Neutrophil (primary cell): ENCODE data around the gene TMBIM1.

Experiments
- H3K27ac ChIP-seq: fragments of 200-600 bp; sonication (generic); 2 replicates; pipeline ENCODE4 v1.5.1; 2016; ENCODE audit warnings: mild to moderate bottlenecking, moderate library complexity
- H3K27me3 ChIP-seq: fragments of 200-600 bp; sonication (generic); 2 replicates; pipeline ENCODE4 v1.6.0; 2016; ENCODE audit warnings: mild to moderate bottlenecking
- H3K36me3 ChIP-seq: fragments of 200-600 bp; sonication (generic); 2 replicates; pipeline ENCODE4 v1.5.1; 2017
- H3K4me1 ChIP-seq, 2 experiments: fragments of 200-600 bp in 1 of 2; sonication (generic) in 1 of 2; 1 replicate in 1 of 2; 2 replicates in 1 of 2; pipeline versions ENCODE4 v1.5.1 to v1.6.1; 2013 to 2016; ENCODE audit warnings: low read depth in 1 of 2, low read length in 1 of 2, mild to moderate bottlenecking in 1 of 2, moderate library complexity in 1 of 2; ENCODE audit not compliant: control insufficient read depth in 1 of 2, insufficient read depth in 1 of 2
- H3K4me3 ChIP-seq, 2 experiments: fragments of 200-600 bp in 1 of 2; sonication (generic) in 1 of 2; 1 replicate in 1 of 2; 2 replicates in 1 of 2; pipeline ENCODE4 v1.5.1; 2013 to 2016; ENCODE audit warnings: low read depth in 1 of 2, low read length in 1 of 2, mild to moderate bottlenecking in 1 of 2, moderate library complexity in 1 of 2
- H3K9me3 ChIP-seq: fragments of 200-600 bp; sonication (generic); 2 replicates; pipeline ENCODE4 v1.5.1; 2016
- CTCF ChIP-seq: fragments of 200-600 bp; sonication (generic); IDR thresholded peaks from 2 replicates; pipeline ENCODE4 v1.5.1; 2016; ENCODE audit warnings: antibody characterized with exemption

The TMBIM1 gene

GRCh38 chr2:218332288-218332687, 40.0 kb upstream of the TMBIM1 start:
- H3K4me3 ChIP-seq: peak overlapping the region in 1 of 2 experiments; percentile 20
- no peaks in the 10 kb centered on the region for H3K27me3 ChIP-seq
- H3K4me1 ChIP-seq: peaks cover 59 to 68% of the 10 kb centered on the region in 2 experiments
- peak overlapping the region; percentile 82 for H3K27ac ChIP-seq
- no peaks in the 10 kb centered on the region for H3K36me3 ChIP-seq
- no peak for TF ChIP-seq CTCF
- H3K9me3 ChIP-seq: no peaks in the 10 kb centered on the region

DNA sequence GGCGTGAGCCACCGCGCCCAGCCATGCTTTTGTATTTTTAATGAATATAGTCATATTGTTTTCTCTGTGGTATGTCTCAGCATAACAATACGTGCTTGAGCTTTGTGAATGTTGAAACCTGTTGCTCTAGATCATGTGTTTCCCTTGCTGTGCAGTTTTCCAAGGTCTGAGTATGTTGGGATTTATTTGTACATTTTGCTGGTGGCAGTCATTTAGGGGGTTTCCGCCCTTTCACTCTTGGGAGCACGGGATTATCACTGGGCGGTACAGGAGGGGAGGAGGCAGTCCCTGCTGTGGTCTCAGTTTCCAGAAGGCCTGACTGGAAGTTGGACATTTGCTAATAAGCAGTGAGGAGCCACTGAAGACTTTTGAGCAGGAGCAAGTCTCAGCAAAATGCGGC, 39.4 kb upstream of the TMBIM1 start:
- no peaks in the 10 kb centered on the region for H3K36me3 ChIP-seq
- peak overlapping the region in 1 of 2 experiments; percentile 20 for H3K4me3 ChIP-seq
- no peak for TF ChIP-seq CTCF
- no peaks in the 10 kb centered on the region for H3K27me3 ChIP-seq
- peak overlapping the region; percentile 82 for H3K27ac ChIP-seq
- peaks cover 65 to 74% of the 10 kb centered on the region in 2 experiments for H3K4me1 ChIP-seq
- no peaks in the 10 kb centered on the region for H3K9me3 ChIP-seq

DNA sequence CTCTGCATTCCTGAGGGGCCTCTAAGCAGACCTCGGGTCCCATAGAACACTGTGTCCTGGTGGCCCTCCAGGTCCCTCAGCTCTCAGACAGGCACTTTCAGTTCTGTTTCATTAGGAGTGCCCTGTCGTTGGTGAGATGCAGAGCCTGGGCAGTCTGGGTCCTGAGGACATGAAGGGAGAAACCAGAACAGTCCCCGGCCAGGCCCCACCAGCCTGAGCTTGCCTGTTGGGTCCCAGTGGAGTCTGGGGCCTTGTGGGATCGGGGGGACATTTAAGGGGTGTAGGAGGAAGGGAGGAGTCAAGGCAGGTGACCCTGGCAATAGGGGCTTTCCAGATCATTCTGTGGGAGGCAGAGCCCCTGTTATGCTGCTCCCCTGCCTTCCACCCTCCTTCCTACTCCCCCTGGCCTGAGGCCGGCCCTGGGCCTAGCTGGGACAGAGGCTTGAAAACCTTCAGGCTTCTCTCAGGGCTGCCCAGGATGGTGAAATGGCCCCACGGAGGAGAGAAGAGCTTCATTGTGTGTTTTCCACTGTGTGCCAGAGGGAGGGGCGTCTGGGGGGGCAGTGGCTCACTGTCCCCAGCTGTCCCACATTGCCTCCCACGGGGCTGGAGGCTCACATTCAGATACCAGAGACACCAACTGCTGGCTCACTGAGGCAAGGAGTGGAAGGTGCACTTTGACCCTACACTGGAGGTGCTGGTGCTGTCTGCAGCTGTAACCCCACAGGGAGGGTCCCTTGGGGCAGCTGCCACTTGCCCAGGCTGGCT, 37.7 kb upstream of the TMBIM1 start:
- H3K27ac ChIP-seq: peak overlapping the region; percentile 42
- H3K27me3 ChIP-seq: no peaks in the 10 kb centered on the region
- peaks cover 71 to 80% of the 10 kb centered on the region in 2 experiments for H3K4me1 ChIP-seq

DNA sequence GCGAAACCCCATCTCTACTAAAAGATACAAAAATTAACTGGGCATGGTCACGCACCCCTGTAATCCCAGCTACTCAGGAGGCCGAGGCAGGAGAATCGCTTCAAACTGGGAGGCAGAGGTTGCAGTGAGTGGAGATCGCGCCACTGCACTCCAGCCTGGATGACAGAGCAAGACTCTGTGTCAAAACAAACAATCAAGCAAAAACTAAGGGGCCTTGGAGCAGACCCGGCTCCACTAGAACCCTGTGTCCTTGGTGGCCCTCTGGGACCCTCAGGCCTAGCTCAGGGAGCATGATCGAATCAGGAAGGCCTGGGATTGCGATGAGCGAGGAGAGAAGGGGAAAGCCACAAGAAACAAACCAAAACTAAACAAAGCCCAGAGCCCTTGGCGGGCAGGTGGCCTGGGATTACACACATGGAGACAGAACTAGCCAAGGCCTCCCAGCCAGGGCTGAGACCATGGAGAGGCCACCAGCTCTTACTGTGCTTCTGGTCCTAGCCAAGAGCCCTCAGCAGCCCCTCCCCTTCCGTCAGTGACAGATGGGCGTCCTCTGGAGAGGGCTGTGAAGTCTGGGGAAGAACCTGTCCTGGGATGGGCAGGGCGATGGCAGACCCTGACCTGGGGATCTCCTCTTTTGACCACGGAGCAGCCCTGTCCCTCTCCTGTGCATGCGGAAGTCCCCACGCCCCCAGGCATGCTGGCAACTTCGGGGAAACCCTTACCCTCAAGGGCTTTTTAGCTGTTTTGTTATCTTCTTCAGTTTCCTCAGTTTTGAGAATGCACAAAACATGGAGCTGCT, 36.9 kb upstream of the TMBIM1 start:
- H3K4me3 ChIP-seq: no peak overlapping the region
- H3K4me1 ChIP-seq: peaks cover 71 to 80% of the 10 kb centered on the region in 2 experiments
- H3K36me3 ChIP-seq: no peaks in the 10 kb centered on the region
- H3K9me3 ChIP-seq: no peaks in the 10 kb centered on the region
- peak overlapping the region; percentile 42 for H3K27ac ChIP-seq
- H3K27me3 ChIP-seq: peaks cover under 1% of the 10 kb centered on the region
- no peak for TF ChIP-seq CTCF

More for the DNA sequence above, 37.7 kb upstream of the TMBIM1 start:
- Histone ChIP-seq H3K36me3 (no peaks in the 10 kb centered on the region), H3K4me3 (no peak overlapping the region), H3K9me3 (no peaks in the 10 kb centered on the region)
- no peak for TF ChIP-seq CTCF

- TF ChIP-seq CTCF: no peak
- H3K27me3 ChIP-seq: peaks cover 8% of the 10 kb centered on the region
- no peaks in the 10 kb centered on the region for H3K9me3 ChIP-seq
- H3K4me1 ChIP-seq: peaks cover 70 to 80% of the 10 kb centered on the region in 2 experiments
- no peaks in the 10 kb centered on the region for H3K36me3 ChIP-seq
- H3K4me3 ChIP-seq: no peak overlapping the region
- peak overlapping the region; percentile 67 for H3K27ac ChIP-seq
These were observed 36.0 kb upstream of the TMBIM1 start for GRCh38 chr2:218328294-218328693.
